Lower lobe of right lung (tissue), 2 donors: Measurements from ENCODE around the gene FBN3. TPM values are rescaled to one million over a fixed set of nuclear protein-coding genes. Genes with fewer than 3 reads are reported as not detected.

Experiments
- ATAC-seq, 2 donors: fragments of 200-7000 bp; cut with Tn5 transposase; one replicate each; pipeline ENCODE4 v1.9.1; 2020 to 2022; ENCODE audit warnings: mild to moderate bottlenecking in 2 of 2, moderate library complexity in 2 of 2
- DNase-seq: peaks from one replicate; pipeline ENCODE4 v3.0.0-alpha.2; 2020
- H3K27ac ChIP-seq: fragments of 200-600 bp; one replicate; pipeline ENCODE4 v1.8.0; 2022
- H3K27me3 ChIP-seq: fragments of 200-600 bp; one replicate; pipeline ENCODE4 v1.8.0; 2022; ENCODE audit warnings: low read depth
- H3K36me3 ChIP-seq: fragments of 200-600 bp; one replicate; pipeline ENCODE4 v1.8.0; 2022; ENCODE audit warnings: mild to moderate bottlenecking
- H3K4me1 ChIP-seq: fragments of 200-600 bp; one replicate; pipeline ENCODE4 v1.8.0; 2022
- H3K4me3 ChIP-seq: fragments of 200-600 bp; one replicate; pipeline ENCODE4 v1.8.0; 2022; ENCODE audit warnings: mild to moderate bottlenecking
- H3K9me3 ChIP-seq: fragments of 200-600 bp; one replicate; pipeline ENCODE4 v1.8.0; 2022
- intact Hi-C: fragments of 100-400 bp; cut with DNase I; formaldehyde crosslinking; loops from one replicate; pipeline ENCODE4 v1.11.0; 2022
- total RNA-seq: library from RNA; stranded (reverse); fragmentation: NEBNext Ultra II Directional; extraction: Animal tissue kit (Norgen Biotek cat#: 25700); gene quantifications from one replicate; pipeline ENCODE4 v1.2.1, GENCODE V29; 2021
- TF ChIP-seq, protein P1 (sequence below): fragments of 200-600 bp; IDR thresholded peaks from one replicate; pipeline ENCODE4 v1.8.0; 2022; ENCODE audit warnings: antibody characterized with exemption, mild to moderate bottlenecking
- donor health status: DM: no; HTN: yes; CAD: no; lungs with severe emphysema.

FBN3 gene
- total RNA-seq, 1 donor from 2014 or later, result 7.0 TPM

DNA sequence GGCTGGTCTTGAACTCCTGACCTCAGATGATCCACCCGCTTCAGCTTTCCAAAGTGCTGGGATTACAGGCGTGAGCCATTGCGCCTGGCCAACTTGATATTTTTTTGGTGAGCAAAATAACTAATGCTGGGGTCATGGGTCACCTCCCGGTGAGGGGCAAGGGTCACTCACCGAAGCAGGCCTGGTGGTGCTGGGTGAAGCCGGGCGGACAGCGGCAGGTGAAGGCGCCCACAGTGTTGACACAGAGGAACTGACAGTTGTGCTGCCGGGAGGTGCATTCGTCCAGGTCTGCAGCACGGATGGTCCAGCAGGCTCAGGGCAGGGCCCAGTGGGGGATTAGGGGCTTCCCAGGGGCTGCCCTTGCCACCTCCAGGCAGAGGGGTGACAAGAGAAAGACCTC is 68.6 kb downstream of the FBN3 start:
- intact Hi-C loops, result no loop called here
- no peak for ATAC-seq

DNA sequence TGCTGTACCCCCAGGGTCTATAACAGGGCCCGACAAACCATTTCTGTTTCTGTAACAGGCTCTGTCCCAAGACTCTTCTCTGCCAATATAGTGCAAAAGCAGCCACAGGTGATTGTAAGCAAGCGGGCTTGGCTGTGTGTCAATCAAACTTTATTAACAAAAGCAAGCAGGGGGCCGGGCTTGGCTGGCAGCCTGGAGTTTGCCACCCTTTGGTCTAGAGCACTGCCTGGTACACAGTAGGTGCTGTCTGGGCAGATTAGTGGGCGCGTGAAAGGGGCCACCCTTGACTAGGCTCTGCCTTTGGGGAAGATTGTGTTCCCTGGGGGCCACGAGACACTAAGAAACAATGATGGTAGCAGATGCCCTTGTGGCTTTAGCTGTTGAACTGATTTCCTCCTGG is 69.4 kb downstream of the FBN3 start:
- DNase-seq (no peak), ATAC-seq (no peak)
- Histone ChIP-seq H3K4me3 (no peak overlapping the region), H3K27ac (no peak overlapping the region), H3K36me3 (no peaks in the 10 kb centered on the region), H3K4me1 (no peaks in the 10 kb centered on the region), H3K27me3 (no peaks in the 10 kb centered on the region), H3K9me3 (no peaks in the 10 kb centered on the region)
- intact Hi-C loops, result no loop called here
- TF ChIP-seq, protein P1, sequence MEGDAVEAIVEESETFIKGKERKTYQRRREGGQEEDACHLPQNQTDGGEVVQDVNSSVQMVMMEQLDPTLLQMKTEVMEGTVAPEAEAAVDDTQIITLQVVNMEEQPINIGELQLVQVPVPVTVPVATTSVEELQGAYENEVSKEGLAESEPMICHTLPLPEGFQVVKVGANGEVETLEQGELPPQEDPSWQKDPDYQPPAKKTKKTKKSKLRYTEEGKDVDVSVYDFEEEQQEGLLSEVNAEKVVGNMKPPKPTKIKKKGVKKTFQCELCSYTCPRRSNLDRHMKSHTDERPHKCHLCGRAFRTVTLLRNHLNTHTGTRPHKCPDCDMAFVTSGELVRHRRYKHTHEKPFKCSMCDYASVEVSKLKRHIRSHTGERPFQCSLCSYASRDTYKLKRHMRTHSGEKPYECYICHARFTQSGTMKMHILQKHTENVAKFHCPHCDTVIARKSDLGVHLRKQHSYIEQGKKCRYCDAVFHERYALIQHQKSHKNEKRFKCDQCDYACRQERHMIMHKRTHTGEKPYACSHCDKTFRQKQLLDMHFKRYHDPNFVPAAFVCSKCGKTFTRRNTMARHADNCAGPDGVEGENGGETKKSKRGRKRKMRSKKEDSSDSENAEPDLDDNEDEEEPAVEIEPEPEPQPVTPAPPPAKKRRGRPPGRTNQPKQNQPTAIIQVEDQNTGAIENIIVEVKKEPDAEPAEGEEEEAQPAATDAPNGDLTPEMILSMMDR, result no peak

More for the DNA sequence above, 68.6 kb downstream of the FBN3 start:
- no peak overlapping the region for H3K4me3 ChIP-seq
- no peaks in the 10 kb centered on the region for H3K9me3 ChIP-seq
- no peaks in the 10 kb centered on the region for H3K36me3 ChIP-seq
- H3K4me1 ChIP-seq, result no peaks in the 10 kb centered on the region
- TF ChIP-seq, protein P1, result no peak
- H3K27me3 ChIP-seq, result no peaks in the 10 kb centered on the region
- DNase-seq, result no peak
- no peak overlapping the region for H3K27ac ChIP-seq

DNA sequence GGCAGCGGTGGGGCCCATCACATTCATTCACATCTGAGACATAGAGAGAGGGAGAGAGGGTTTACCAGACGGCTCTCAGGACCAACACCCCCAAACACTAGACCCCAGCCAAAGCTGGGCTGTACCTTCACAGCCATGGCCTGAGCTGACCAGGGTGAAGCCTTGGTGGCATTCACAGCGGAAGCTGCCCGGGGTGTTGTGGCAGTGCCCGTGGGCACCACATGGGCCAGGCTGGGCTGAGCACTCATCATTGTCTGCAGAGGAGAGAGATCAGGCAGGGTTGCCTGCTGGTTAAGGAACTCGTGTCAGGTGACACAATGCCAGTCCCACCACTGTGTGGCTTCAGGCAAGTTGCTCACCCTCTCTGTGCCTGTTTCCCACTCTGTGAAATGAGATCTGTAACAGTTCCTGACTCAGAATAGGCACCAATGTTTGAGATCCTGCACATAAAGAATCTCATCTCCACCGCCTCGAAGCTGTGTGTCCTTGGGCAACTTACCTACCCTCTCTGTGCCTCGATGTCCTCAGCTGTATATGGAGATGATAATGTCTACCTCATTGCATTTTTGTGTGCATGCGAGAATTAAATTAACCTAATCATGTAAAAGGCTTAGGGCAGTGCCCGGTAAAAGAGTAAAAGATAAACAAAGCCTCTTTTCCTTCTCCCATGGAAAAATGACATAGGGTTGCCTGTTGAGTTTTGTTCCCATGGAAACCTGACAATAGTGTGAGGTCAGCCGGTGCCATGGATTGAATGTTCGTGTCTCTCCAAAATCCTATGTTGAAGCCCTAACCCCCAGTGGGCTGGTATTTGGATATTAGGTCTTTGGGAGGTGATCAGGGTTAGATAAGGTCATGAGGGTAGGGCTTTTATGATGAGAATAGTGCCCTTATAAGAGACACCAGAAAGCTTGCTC is 74.0 kb downstream of the FBN3 start:
- intact Hi-C loops, result no loop called here
- TF ChIP-seq, protein P1, result no peak
- no peak for ATAC-seq
- Histone ChIP-seq H3K36me3 (no peaks in the 10 kb centered on the region), H3K27ac (no peak overlapping the region), H3K4me1 (no peaks in the 10 kb centered on the region), H3K9me3 (no peaks in the 10 kb centered on the region), H3K27me3 (no peaks in the 10 kb centered on the region), H3K4me3 (no peak overlapping the region)
- DNase-seq, result no peak

DNA sequence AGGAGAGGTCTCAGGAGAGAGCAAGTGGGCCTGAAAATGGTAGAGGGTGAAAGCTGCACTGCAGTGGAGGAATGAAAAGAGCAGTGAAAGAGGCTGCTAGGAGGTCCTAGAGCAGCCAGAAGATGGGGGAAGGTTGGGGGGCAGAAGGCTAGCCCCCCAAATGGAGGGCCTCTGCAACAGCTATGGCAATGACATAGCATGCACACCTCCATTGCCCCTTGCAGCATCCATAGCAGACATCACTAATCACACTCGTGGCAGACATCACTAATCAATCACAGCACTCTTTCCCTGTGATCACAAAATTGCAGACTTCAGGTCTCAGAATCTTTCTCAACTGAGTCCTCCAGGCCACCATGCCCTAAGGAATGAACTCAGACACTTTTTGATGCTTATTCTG is 74.9 kb downstream of the FBN3 start:
- Histone ChIP-seq H3K4me3 (no peak overlapping the region), H3K4me1 (no peaks in the 10 kb centered on the region), H3K27me3 (no peaks in the 10 kb centered on the region), H3K36me3 (no peaks in the 10 kb centered on the region), H3K27ac (no peak overlapping the region), H3K9me3 (peaks cover 5% of the 10 kb centered on the region)
- DNase-seq (no peak), ATAC-seq (no peak)
- TF ChIP-seq, protein P1, result no peak
- intact Hi-C loops, result no loop called here

DNA sequence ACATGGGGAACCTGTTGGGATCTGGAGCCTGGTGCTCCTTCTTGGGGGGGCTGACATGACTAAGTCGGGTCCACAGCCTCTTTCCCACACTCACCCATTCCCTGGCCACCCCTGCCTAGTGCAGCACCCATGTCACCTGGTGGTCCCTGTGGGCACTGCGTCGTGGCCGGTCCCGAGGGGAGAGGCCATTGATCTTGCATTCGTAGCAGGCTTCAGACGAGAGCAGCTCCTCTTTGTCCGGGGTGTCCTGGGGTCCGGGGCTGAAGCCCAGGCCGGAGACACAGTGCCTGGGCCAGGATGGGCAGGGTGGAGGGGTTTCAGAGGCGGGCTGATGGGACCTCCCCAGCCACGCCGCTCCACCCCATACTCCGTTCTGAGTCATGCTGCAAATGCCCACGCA is 77.5 kb downstream of the FBN3 start:
- H3K27ac ChIP-seq, result no peak overlapping the region
- intact Hi-C loops, result no loop called here
- TF ChIP-seq, protein P1, result no peak
- H3K36me3 ChIP-seq, result no peaks in the 10 kb centered on the region
- H3K27me3 ChIP-seq, result no peaks in the 10 kb centered on the region
- no peak for ATAC-seq
- no peaks in the 10 kb centered on the region for H3K4me1 ChIP-seq
- peaks cover 13% of the 10 kb centered on the region for H3K9me3 ChIP-seq
- no peak overlapping the region for H3K4me3 ChIP-seq
- DNase-seq, result no peak
